HG03135 (cell line): ENCODE data around the gene ATP10A.

Source experiments
- ATAC-seq: cut with Tn5 transposase; IDR thresholded peaks from one replicate; pipeline ENCODE4 v1.9.1; 2021; ENCODE audit warnings: mild to moderate bottlenecking, moderate library complexity; ENCODE audit not compliant: unreplicated experiment

Gene ATP10A

GRCh38 chr15:25742776-25743547 is 120.2 kb downstream of the ATP10A start:
- no peak for ATAC-seq

- no peak for ATAC-seq
Measured at GRCh38 chr15:25742041-25742730, 120.9 kb downstream of the ATP10A start.

DNA sequence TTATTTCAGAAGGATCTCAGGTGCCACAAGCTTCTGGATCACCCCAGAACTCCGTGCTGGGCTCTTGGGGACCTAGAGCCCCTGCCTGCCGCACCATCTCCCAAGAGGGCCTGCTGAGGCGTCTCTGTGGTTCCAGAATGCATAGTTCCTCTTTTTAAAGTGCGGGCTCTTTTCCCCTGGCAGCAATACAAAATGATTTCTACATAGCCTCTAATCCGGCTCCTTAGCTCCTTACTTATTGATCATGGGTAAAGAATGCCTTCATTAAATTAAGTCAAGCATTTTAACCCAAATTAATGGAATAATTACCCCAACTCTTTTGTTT is 121.9 kb downstream of the ATP10A start:
- no peak for ATAC-seq

- ATAC-seq, result no peak
Measured at GRCh38 chr15:25740383-25741255, 122.5 kb downstream of the ATP10A start.

GRCh38 chr15:25739687-25740121 is 123.4 kb downstream of the ATP10A start:
- no peak for ATAC-seq

DNA sequence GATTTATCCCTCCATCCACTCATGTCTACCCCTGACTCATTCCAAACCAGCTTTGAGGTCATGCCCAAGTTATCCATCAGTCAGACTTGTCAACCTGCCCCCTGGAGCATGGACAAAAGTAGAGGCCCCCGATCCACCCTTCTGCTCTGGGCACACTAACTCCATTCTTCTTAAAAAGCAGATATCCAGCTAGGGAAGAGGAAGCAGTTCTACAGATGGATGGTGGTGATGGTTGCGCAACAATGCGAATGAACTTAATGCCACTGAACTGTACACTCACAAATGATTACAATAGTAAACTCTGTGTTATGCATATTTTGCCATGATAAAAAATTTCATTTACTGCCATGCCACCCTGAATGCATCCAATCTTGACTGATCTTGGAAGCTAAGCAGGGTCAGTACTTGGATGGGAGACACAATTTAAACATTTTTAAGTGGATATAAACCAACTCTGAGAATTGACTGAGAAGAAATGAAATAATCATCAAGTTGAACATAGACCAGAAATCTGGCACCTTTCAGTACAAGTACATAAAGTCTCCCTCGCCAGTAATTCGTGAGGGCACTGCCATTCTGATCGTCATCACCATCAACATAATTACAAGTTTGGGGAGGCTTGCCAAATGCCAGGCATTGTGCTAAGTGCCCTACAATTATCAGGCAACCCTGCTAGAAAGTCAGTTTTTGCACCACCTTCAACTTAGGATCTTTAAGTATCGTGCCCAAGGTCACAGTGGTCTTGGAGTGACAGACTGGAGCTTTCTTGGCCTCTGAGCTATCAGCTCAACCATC is 124.8 kb downstream of the ATP10A start:
- ATAC-seq, result no peak

GRCh38 chr15:25737218-25737643 is 125.9 kb downstream of the ATP10A start:
- no peak for ATAC-seq

DNA sequence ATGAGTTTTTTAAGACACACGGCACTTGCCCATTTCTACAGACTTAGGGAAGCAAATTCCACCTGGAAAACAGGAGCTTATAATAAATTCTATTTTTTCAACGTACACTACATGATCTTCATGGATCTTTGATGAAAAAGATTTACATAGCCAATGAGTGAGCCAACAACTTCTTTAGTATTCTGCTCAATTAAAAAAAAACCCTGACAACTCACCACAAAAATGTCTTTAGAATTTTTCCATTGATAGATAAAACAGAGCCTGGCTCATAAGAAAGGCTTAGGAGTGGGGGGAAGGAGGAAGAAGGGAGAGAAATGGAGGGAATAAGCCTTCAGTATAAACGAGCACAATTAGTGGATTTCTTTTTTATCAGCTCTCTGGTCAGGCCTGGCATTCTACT is 126.7 kb downstream of the ATP10A start:
- no peak for ATAC-seq

GRCh38 chr15:25735550-25736384 is 127.4 kb downstream of the ATP10A start:
- ATAC-seq, result no peak

GRCh38 chr15:25734680-25735355 is 128.3 kb downstream of the ATP10A start:
- ATAC-seq, result no peak

- no peak for ATAC-seq
Measured at GRCh38 chr15:25733856-25734679, 129.1 kb downstream of the ATP10A start.

DNA sequence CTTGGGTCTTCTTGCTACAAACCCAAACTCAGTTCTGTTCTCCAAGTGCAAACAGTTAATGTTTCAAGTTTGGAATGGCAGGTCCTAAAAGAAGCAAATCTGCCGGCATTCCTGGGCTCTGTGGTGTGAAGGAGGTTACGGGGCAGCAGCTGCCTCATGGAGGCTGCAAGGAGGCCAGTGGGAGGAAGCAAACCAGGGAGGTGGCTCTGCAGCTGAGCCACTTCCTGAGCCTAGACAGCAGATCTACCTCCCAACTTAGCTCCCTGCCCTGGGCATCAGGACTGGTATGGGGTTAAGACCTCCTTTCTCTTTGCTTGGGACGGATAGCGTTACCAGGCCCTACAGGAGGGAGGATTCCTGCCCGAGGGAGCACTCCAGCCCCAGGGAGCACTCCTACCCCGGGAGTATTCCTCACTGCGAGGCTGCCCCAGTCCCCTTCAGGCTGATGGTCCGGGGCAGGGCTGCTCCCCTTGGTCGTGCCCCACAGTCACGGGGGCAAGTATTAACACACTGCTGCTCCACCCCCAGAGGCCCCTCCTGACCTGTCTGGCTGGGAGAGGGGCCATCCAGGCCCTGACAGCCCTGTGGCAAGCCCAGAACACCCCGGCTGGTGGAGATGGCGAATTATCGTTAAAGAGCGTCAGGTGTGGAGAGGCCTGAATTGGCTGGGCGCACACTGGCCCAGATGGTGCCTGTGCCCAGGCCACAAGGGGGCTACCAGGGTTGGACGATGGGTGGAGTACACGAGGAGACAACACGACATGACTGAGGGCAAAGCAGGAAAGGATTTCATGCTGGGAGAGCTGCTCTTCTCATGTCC is 129.9 kb downstream of the ATP10A start:
- ATAC-seq, result no peak

DNA sequence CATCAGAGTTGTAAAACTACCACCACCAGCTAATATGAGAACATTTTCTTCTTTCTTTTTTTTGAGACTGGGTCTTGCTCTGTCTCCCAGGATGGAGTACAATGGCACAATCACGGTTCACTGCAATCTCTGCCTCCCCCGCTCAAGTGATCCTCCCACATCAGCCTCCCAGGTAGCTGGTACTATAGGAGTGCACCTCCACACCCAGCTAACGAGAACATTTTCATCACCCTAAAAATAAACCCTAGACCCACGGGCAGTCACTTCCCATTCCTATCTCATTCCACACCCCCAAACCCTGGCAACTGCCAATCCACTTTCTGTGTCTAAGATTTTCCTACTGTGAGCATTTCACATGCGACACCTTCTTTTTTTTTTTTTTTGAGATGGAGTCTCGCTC is 130.9 kb downstream of the ATP10A start:
- no peak for ATAC-seq

DNA sequence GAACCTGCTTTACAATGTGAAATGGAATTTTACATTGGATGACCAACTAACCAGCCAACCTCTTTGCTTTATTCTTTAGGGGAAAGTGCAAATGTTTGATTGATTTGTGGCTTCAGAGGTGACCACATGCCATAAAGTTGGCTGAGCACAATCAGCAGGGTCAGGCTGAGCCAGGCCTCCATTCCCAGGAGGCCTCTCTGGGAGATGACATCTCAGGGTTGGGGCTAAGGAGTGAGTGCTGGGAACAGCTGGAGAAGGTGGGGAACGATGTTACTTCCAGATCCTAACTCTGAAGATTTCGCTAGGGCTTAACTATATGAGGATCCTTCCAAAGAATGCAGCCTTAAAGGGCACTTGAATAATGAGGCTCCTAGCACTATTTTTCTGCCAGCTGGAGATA is 131.7 kb downstream of the ATP10A start:
- no peak for ATAC-seq

DNA sequence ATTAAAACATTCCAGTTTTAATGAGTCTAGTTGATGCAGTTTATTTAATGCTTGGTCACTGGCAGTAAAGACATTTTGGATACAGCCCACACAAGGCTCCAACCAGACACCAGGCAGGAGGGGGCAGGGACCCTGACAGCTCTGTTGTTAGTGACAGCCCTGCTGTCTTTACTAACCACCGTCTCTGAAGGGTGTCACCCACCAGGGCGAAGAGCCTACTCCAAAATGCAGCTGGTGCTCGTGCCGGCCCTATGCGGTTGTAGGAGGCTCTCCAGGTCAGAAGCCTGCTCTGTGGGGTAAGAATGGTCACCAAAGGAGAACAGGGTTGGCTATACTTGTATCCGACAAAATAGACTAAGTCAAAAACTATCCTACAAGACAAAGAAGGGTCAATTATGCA is 132.2 kb downstream of the ATP10A start:
- ATAC-seq, result no peak

DNA sequence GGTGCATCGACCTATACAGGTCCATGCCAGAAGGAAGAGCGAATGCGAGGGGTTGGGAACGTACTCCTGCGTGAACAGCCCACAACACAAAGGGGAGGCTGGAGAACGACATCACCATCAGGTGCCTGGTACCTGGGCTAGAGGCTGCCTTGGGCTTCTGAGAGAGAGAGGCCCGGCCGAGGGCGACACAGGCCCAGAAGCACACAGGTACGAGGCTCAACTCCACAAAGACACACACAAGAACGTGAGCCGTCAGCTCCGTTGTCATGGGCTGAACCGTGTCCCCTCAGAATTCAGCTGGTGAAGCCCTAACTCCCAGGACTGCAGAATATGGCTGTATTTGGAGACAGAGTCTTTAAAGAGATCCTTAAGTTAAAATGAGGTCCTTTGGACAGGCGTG is 134.3 kb downstream of the ATP10A start:
- ATAC-seq, result no peak

- no peak for ATAC-seq
Measured at GRCh38 chr15:25727867-25728600, 135.1 kb downstream of the ATP10A start.
